DOHH2 (cell line): ENCODE results near the gene FCN2.

ENCODE experiments used
- EZH2phosphoT487 ChIP-seq: fragments of 200-600 bp; sonication (generic); IDR thresholded peaks from 2 replicates; pipeline ENCODE4 v1.6.1; 2017; ENCODE audit warnings: borderline replicate concordance, mild to moderate bottlenecking, antibody characterized with exemption, low read length, moderate library complexity, mixed read lengths
- TF ChIP-seq, protein P1 (sequence below): fragments of 200-600 bp; sonication (generic); IDR thresholded peaks from one replicate; pipeline ENCODE4 v1.5.1; 2014; ENCODE audit warnings: antibody characterized with exemption, mild to moderate bottlenecking, low read depth, low read length; ENCODE audit not compliant: poor library complexity, severe bottlenecking

DNA sequence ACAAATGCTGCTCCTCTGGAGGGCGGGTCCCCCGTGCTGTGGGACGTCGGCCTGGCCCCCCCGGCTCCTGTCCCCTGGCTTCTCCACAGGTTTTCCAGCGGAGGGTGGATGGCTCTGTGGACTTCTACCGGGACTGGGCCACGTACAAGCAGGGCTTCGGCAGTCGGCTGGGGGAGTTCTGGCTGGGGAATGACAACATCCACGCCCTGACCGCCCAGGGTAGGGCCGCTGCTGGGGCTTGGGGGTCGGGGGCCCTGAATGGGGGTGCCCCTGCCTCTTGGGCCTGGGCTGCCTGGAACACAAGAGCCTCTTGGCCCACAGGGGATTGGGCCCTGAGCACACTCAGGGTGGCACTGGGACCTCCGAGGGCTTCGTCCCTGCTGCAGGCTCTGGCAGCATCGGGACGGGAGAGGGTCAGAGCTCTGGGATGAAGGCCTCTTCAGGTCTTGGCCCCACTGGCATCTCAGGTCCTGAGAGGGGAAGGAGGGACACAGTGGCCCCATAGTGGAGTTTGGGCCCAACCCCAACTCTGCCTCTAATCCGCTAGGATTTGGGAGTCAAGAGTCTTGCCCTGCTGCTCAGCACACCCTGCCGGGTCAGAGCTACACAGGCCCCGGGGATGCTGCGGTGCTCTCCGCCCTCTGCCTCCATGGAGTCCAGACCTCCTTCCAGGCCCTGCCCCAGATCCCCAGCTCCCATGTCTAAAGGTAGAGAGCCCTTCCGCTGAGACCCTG is 5.2 kb downstream of the FCN2 start:
- TF ChIP-seq, protein P1, sequence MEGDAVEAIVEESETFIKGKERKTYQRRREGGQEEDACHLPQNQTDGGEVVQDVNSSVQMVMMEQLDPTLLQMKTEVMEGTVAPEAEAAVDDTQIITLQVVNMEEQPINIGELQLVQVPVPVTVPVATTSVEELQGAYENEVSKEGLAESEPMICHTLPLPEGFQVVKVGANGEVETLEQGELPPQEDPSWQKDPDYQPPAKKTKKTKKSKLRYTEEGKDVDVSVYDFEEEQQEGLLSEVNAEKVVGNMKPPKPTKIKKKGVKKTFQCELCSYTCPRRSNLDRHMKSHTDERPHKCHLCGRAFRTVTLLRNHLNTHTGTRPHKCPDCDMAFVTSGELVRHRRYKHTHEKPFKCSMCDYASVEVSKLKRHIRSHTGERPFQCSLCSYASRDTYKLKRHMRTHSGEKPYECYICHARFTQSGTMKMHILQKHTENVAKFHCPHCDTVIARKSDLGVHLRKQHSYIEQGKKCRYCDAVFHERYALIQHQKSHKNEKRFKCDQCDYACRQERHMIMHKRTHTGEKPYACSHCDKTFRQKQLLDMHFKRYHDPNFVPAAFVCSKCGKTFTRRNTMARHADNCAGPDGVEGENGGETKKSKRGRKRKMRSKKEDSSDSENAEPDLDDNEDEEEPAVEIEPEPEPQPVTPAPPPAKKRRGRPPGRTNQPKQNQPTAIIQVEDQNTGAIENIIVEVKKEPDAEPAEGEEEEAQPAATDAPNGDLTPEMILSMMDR = no peak
- TF ChIP-seq EZH2phosphoT487 = no peak
